Measurements from ENCODE around the gene NCAM2. TPM values are rescaled to one million over a fixed set of nuclear protein-coding genes. Genes with fewer than 3 reads are reported as not detected.

The NCAM2 gene
- total and polyA plus RNA-seq, 2 donors (not counting 3 experiments of a cell fraction or from before 2014, with no cell fraction given), result 0.11 to 0.27 TPM

GRCh38 chr21:21415741-21416140 is 417.5 kb downstream of the NCAM2 start:
- no peaks in the 10 kb centered on the region for H3K79me2 ChIP-seq (ENCODE audit: control insufficient read depth, insufficient read depth, low read length)
- H3K9me1 ChIP-seq (replicated peaks; ENCODE audit: control insufficient read depth, extremely low read depth, insufficient read depth, low read length), result no peaks in the 10 kb centered on the region
- no peaks in the 10 kb centered on the region for H3K4me1 ChIP-seq (ENCODE audit: control insufficient read depth, extremely low read depth, insufficient read depth, low read length)
- TF ChIP-seq JUN (IDR thresholded peaks at IDR 0.05; ENCODE audit: borderline replicate concordance, insufficient read depth, insufficient read length, low read depth) (no peak), MYC (IDR thresholded peaks at IDR 0.05; ENCODE audit: low read depth, low read length) (no peak), EZH2 (IDR thresholded peaks at IDR 0.05; ENCODE audit: borderline replicate concordance, low read depth, low read length, severe bottlenecking) (no peak), MAX (IDR thresholded peaks at IDR 0.05; ENCODE audit: insufficient read depth, insufficient read length) (no peak)
- TF ChIP-seq, protein P1, sequence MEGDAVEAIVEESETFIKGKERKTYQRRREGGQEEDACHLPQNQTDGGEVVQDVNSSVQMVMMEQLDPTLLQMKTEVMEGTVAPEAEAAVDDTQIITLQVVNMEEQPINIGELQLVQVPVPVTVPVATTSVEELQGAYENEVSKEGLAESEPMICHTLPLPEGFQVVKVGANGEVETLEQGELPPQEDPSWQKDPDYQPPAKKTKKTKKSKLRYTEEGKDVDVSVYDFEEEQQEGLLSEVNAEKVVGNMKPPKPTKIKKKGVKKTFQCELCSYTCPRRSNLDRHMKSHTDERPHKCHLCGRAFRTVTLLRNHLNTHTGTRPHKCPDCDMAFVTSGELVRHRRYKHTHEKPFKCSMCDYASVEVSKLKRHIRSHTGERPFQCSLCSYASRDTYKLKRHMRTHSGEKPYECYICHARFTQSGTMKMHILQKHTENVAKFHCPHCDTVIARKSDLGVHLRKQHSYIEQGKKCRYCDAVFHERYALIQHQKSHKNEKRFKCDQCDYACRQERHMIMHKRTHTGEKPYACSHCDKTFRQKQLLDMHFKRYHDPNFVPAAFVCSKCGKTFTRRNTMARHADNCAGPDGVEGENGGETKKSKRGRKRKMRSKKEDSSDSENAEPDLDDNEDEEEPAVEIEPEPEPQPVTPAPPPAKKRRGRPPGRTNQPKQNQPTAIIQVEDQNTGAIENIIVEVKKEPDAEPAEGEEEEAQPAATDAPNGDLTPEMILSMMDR (IDR thresholded peaks at IDR 0.05; ENCODE audit: extremely low read depth in 1 of 2, insufficient read depth in 1 of 2, low read depth in 1 of 2, low read length in 2 of 2), result no peak
- no peaks in the 10 kb centered on the region for H3K27me3 ChIP-seq (ENCODE audit: control insufficient read depth in 2 of 2, insufficient read depth in 2 of 2, low read length in 2 of 2)
- dilution Hi-C loops (cut with MboI; ENCODE audit: extremely low pct_ligation_motif_present, low sequenced_read_pairs) (no loop called here), intact Hi-C loops (cut with micrococcal nuclease) (no loop called here)
- POLR2A ChIA-PET, result no interaction called here
- FAIRE-seq (no peak), DNase-seq (ENCODE audit: low read depth, low spot score) (no peak)
- no peaks in the 10 kb centered on the region for H3K36me3 ChIP-seq (ENCODE audit: control insufficient read depth in 2 of 2, extremely low read depth in 1 of 2, insufficient read depth in 2 of 2, low read length in 2 of 2)
- H3K4me3 ChIP-seq (replicated peaks in 1 of 3; ENCODE audit: insufficient read depth in 1 of 3, low read depth in 1 of 3, low read length in 3 of 3), result no peak overlapping the region
- no TSS peak for BruUV-seq (replicated peaks)
- CTCF ChIA-PET, result no interaction called here
- no peaks in the 10 kb centered on the region for H3K9me3 ChIP-seq (replicated peaks; ENCODE audit: control insufficient read depth, insufficient read depth, low read length)
- H3K27ac ChIP-seq (ENCODE audit: insufficient read depth, low read depth, low read length), result no peak overlapping the region
- H3K4me2 ChIP-seq (ENCODE audit: insufficient read depth, low read length), result no peak overlapping the region
- no peak overlapping the region for H3K9ac ChIP-seq (replicated peaks; ENCODE audit: extremely low read depth, insufficient read depth, low read length)
- no peaks in the 10 kb centered on the region for H4K20me1 ChIP-seq (replicated peaks; ENCODE audit: control insufficient read depth, extremely low read depth, insufficient read depth, low read length)
- H2AFZ ChIP-seq (ENCODE audit: low read depth, low read length), result no peak overlapping the region

DNA sequence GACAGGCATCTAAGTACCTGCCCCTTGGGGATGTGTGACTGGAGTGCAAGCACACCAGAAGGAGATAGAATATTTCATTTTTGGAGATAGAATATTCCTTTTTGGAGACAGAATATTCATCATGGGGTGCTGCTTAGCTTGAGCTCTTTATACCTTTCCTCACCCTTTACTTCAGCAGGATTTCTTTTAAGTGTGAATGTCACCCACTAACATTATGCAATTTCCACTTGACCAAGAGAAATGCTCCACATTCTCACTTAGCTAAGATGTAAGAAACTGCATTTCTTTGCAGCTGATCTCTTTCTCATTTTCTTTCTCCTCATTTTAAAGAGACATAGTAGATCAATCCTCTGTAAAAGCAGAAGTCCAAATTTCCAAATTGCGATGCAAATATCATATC is 436.7 kb downstream of the NCAM2 start:
- no peaks in the 10 kb centered on the region for H3K27me3 ChIP-seq (ENCODE audit: control insufficient read depth in 2 of 2, insufficient read depth in 2 of 2, low read length in 2 of 2)
- no TSS peak for BruUV-seq (replicated peaks)
- no peak overlapping the region for H3K27ac ChIP-seq (ENCODE audit: insufficient read depth, low read depth, low read length)
- no peak for FAIRE-seq
- no peak overlapping the region for H3K4me3 ChIP-seq (replicated peaks in 1 of 3; ENCODE audit: insufficient read depth in 1 of 3, low read depth in 1 of 3, low read length in 3 of 3)
- no peak overlapping the region for H3K4me2 ChIP-seq (ENCODE audit: insufficient read depth, low read length)
- dilution Hi-C loops (cut with MboI; ENCODE audit: extremely low pct_ligation_motif_present, low sequenced_read_pairs), result no loop called here
- TF ChIP-seq FOS (IDR thresholded peaks at IDR 0.05; ENCODE audit: borderline replicate concordance, insufficient read depth, low read length) (no peak), POLR2A (IDR thresholded peaks at IDR 0.05; ENCODE audit: low read depth, low read length) (no peak), MAX (IDR thresholded peaks at IDR 0.05; ENCODE audit: insufficient read depth, insufficient read length) (no peak), MYC (IDR thresholded peaks at IDR 0.05; ENCODE audit: low read depth, low read length) (no peak), EZH2 (IDR thresholded peaks at IDR 0.05; ENCODE audit: borderline replicate concordance, low read depth, low read length, severe bottlenecking) (no peak), POLR2AphosphoS5 (IDR thresholded peaks at IDR 0.05; ENCODE audit: insufficient read depth, low read depth, low read length) (no peak), JUN (IDR thresholded peaks at IDR 0.05; ENCODE audit: borderline replicate concordance, insufficient read depth, insufficient read length, low read depth) (no peak), GATA2 (IDR thresholded peaks at IDR 0.05; ENCODE audit: insufficient read depth, insufficient read length, low read depth, low read length) (no peak)
- TF ChIP-seq, protein P1 (IDR thresholded peaks at IDR 0.05; ENCODE audit: extremely low read depth in 1 of 2, insufficient read depth in 1 of 2, low read depth in 1 of 2, low read length in 2 of 2), result no peak
- no peaks in the 10 kb centered on the region for H3K79me2 ChIP-seq (ENCODE audit: control insufficient read depth, insufficient read depth, low read length)
- no peak overlapping the region for H3K9ac ChIP-seq (replicated peaks; ENCODE audit: extremely low read depth, insufficient read depth, low read length)
- H3K36me3 ChIP-seq (ENCODE audit: control insufficient read depth in 2 of 2, extremely low read depth in 1 of 2, insufficient read depth in 2 of 2, low read length in 2 of 2), result no peaks in the 10 kb centered on the region
- H3K4me1 ChIP-seq (ENCODE audit: control insufficient read depth, extremely low read depth, insufficient read depth, low read length), result no peaks in the 10 kb centered on the region
- H3K9me3 ChIP-seq (replicated peaks; ENCODE audit: control insufficient read depth, insufficient read depth, low read length), result no peaks in the 10 kb centered on the region
- CTCF ChIA-PET, result no interaction called here
- H3K9me1 ChIP-seq (replicated peaks; ENCODE audit: control insufficient read depth, extremely low read depth, insufficient read depth, low read length), result no peaks in the 10 kb centered on the region
- no peak for DNase-seq (ENCODE audit: low read depth, low spot score)
- H4K20me1 ChIP-seq (replicated peaks; ENCODE audit: control insufficient read depth, extremely low read depth, insufficient read depth, low read length), result no peaks in the 10 kb centered on the region
- no peak overlapping the region for H2AFZ ChIP-seq (ENCODE audit: low read depth, low read length)
- POLR2A ChIA-PET, result no interaction called here
- intact Hi-C loops (cut with micrococcal nuclease), result no loop called here
